Gastrocnemius medialis (tissue), 4 donors: ENCODE measurements around the gene AP1M2.

Experiments
- CTCF ChIP-seq, 5 experiments: fragments of 450-650 bp in 3 of 5; fragments of 200-600 bp in 2 of 5; sonication (generic) in 2 of 5; IDR thresholded peaks in 4 of 5; conservative IDR thresholded peaks in 1 of 5; 1 replicate in 4 of 5; 2 replicates in 1 of 5; pipeline ENCODE4 v1.5.1; 2016 to 2019; ENCODE audit warnings: antibody characterized with exemption in 5 of 5, mild to moderate bottlenecking in 3 of 5, moderate library complexity in 3 of 5
- POLR2A ChIP-seq, 2 donors: fragments of 450-650 bp; IDR thresholded peaks; one replicate each; pipeline ENCODE4 v1.6.1; 2017; ENCODE audit warnings: antibody characterized with exemption in 2 of 2, mild to moderate bottlenecking in 2 of 2, moderate library complexity in 2 of 2

DNA sequence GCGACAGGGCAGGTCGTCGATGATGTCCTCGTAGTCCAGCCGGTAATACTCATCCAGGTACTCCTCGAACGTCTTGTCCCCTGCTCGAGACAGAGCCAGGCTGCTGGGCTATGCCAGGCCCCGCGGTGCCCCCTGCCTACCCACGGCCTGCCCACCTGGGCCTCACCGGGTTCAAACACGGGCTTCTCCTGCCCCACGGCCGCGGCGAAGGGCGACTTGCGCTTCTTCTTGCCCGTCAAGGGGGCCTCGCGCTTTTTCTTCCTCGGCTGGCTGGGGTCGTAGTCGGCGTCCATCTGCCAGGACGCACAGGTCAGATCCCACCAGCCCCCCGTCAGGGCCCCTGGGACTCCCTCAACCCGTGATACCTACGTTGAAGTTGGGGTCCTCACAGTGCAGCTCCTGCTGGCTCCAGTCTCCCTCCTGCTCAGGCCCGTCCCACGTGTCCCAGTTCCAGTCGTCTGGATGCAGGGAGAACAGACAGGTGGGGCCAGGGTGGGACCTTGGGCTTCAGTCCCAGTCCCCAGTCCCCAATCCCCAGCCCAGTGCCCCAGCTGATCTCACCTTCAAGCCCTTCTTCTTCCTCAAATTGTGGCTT is 29.4 kb downstream of the AP1M2 start:
- TF ChIP-seq CTCF (IDR thresholded peaks at IDR 0.05 in 4 of 5, conservative IDR thresholded peaks at IDR 0.05 in 1 of 5) = no peak
- TF ChIP-seq POLR2A (IDR thresholded peaks at IDR 0.05) = no peak
